HG02571 (cell line): ENCODE results near the gene OTOG.

Source experiments
- ATAC-seq: cut with Tn5 transposase; IDR thresholded peaks from one replicate; pipeline ENCODE4 v1.9.1; 2021; ENCODE audit warnings: mild to moderate bottlenecking, moderate library complexity; ENCODE audit not compliant: unreplicated experiment

Gene OTOG, protein sequence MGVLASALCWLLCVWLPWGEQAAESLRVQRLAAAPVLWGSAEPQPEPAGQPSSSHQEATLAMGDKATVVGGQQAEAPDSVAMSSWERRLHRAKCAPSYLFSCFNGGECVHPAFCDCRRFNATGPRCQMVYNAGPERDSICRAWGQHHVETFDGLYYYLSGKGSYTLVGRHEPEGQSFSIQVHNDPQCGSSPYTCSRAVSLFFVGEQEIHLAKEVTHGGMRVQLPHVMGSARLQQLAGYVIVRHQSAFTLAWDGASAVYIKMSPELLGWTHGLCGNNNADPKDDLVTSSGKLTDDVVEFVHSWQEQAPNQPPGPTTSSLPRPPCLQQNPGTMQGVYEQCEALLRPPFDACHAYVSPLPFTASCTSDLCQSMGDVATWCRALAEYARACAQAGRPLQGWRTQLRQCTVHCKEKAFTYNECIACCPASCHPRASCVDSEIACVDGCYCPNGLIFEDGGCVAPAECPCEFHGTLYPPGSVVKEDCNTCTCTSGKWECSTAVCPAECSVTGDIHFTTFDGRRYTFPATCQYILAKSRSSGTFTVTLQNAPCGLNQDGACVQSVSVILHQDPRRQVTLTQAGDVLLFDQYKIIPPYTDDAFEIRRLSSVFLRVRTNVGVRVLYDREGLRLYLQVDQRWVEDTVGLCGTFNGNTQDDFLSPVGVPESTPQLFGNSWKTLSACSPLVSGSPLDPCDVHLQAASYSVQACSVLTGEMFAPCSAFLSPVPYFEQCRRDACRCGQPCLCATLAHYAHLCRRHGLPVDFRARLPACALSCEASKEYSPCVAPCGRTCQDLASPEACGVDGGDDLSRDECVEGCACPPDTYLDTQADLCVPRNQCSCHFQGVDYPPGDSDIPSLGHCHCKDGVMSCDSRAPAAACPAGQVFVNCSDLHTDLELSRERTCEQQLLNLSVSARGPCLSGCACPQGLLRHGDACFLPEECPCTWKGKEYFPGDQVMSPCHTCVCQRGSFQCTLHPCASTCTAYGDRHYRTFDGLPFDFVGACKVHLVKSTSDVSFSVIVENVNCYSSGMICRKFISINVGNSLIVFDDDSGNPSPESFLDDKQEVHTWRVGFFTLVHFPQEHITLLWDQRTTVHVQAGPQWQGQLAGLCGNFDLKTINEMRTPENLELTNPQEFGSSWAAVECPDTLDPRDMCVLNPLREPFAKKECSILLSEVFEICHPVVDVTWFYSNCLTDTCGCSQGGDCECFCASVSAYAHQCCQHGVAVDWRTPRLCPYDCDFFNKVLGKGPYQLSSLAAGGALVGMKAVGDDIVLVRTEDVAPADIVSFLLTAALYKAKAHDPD (N-terminal part only)

GRCh38 chr11:17547051-17547577 lies at the start of gene OTOG:
Gene OTOG (plus strand): TSS chr11:17547259. CDS start chr11:17547373, 114 bp downstream.
- no peak for ATAC-seq

DNA sequence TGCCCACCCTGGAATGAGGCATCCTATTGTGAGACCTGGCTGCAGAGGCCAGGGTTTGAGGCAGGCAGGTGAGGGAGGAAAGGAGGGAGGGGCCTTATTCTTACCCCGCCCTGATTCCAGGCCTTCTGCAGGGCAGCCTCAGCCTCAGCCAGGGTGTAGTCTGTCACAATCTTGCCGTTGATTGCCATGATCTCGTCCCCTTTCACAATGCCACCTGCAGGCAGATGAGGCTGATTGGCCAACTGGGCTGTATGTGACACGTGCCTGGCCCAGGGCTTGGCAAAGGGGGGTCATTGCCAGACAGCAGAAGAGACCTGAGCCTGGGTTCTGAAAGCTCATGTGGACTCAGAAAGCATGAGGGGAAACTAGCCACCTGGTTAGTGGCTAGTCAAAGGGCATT lies 49.0 kb upstream of the OTOG start:
- no peak for ATAC-seq

- no peak for ATAC-seq
Observed at GRCh38 chr11:17498475-17498874, 48.6 kb upstream of the OTOG start.

DNA sequence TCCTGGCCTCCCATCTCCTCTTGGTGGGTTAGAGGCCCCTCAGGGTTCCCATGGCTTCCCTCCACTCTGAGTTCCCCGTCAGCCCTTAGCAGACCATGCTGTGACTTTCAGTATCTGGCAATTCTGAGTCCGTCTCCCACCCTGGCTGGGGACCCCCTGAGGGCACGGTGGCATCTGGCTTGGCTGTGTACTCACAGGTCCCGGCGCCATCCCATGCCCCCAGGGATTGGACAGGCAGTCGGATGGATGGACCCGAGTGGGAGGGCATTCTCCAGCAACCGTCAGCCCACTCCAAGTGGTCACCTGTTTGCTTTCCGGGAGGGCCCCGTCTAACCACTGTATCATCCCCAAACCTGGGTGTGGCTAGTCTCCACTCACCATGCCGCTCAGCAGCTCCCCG lies 46.4 kb upstream of the OTOG start:
- ATAC-seq = no peak

DNA sequence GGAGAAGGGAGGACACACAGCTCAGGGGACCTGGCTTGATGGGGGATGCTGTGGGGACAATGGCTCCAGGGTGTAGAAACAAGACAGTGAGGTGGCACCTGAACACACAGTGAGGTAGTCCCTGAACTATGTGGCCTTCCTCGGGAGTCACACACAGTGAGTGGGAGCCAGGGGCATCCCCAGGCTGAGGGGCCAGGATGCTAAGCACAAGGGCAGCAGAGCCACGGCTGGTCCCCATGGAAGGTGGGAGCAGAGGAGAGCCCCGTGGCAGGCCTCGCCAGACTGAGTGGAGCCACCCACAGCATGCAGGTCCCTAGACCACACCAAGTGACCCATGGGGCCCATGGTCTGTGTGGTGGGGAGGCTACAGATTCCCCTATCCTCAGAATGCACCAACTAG lies 44.4 kb upstream of the OTOG start:
- no peak for ATAC-seq

DNA sequence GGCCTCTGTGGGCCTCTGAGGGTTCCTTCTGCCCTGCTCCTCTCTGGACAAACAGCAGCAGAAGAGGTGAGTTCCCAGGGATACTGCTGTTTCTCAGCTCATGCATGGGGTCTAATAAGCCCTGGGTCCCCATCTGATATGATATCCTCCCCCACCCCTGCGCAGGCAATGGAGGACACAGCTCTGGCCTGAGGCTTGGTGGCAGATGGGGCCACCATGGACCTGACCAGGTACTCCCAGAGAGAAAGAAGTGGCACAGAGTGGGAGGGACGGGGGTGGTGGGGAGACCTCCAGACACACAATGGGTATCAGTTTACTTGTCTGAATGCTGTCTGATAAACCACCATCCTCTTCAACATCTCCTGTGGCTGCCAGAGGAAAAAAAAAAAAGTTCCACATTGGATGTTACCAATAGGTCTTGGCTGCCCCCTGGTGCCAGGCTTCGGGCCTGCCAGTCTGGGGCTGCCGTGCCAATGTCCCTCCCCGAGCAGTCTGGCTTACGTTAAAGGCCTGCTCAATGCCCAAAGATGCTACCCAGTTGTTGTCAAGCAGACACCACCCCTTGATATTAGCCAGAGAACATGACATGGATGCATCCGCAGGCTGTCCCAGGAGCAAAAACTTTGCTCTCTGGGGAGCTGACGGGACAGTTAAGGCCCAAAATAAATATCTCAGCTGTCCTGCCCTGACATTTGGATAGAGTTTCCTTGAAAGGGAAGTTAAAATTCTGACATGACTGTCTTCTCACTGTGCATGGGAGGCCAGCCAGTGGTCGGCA lies 42.5 kb upstream of the OTOG start:
- no peak for ATAC-seq

GRCh38 chr11:17505146-17505545 lies 41.9 kb upstream of the OTOG start:
- ATAC-seq = no peak

DNA sequence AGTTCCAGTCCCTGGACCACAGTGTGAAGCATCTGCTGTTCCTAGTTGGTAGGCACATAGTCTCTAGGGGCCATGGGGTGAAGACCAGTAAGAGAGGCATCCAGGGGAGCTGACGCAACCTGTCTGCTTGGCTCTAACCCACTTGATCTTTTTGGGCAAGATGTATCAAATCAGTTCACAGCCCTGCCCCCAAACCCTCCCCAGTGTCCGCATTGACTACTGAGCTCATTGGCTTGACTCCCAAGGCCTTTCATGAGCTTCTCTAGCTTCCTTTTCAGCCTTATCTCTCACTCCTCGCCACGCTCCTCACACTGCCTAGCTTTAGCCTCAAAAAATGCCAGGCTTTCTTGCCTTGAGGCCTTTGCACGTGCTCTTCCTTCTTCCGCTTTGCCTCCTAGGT lies 40.7 kb upstream of the OTOG start:
- no peak for ATAC-seq

DNA sequence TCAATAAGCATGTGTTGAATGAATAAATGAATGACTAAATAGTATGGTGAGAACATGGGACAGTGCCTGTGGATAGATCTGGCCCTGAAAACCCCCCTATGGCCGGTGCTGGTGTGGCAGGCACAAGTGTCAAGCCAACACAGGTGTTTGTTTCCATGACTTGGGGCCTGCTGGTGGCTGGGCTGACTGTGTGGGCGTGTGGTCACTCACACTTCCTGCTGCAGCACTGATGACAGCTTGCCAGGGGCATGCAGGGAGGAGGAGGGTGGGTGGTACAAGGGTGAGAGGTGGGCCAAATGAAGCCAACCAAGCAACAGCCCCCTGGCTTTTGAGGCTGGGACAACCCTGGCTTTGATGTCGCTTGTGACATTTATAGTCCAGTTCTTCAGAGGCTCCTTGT lies 40.1 kb upstream of the OTOG start:
- peak; percentile 68 for ATAC-seq

- no peak for ATAC-seq
Observed at GRCh38 chr11:17507773-17508172, 39.3 kb upstream of the OTOG start.

DNA sequence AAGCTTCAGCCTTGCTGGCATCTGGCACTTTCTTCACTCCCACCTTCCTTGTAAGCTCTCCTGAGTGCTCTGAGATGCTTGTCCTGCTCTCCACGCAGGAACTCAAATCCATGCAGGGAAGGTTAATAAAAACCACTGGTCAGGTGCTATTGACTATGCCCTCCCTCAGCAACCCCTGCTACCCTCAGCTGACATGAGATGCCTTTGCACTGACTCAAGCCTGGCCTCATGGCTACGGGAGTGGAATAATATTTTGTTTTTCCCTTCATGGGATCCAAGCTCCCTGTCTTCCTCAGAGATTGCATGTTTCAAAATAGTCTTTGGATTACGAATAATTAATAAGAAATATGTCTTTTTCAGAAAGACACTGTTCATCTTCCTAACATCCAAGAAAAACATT lies 38.8 kb upstream of the OTOG start:
- no peak for ATAC-seq

DNA sequence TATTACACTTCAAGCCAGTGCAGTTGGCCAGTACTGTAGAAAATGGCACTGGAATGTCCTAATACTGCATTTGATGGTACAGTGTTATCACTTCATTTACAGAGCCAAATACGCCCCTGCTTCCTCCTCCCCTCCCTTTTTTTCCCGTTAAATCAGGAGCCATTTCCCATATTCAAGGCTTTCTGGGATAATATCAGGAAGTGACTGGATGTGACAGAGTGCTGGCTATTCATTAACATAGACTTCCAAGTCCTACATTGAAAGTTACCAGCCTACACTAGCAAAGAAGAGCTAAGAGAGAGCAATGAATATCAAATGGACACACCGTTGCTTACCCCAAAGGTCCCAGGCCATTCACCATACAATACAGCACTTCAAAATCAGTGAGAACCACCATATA lies 38.3 kb upstream of the OTOG start:
- ATAC-seq = no peak

- ATAC-seq = no peak
Observed at GRCh38 chr11:17510507-17511206, 36.4 kb upstream of the OTOG start.

- ATAC-seq = no peak
Observed at GRCh38 chr11:17511571-17511970, 35.5 kb upstream of the OTOG start.

DNA sequence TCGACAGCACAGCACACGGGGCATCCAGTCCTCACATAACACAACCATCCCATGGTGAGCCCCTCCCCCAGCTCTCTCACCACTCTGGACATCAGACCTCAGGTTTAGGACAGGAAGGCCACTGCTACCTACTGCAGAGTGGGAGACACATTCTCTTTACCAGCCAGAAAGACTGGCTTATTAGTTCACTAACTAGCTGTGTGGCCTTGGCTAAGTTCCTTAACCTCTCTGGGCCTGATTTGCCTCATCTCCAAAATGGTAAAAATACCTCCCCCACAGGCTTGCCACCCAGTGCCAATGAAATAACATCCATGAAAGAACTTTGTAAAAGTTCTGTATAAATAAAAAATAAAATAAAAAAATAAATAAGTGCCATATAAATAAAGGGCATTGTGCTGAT lies 35.0 kb upstream of the OTOG start:
- ATAC-seq = no peak

DNA sequence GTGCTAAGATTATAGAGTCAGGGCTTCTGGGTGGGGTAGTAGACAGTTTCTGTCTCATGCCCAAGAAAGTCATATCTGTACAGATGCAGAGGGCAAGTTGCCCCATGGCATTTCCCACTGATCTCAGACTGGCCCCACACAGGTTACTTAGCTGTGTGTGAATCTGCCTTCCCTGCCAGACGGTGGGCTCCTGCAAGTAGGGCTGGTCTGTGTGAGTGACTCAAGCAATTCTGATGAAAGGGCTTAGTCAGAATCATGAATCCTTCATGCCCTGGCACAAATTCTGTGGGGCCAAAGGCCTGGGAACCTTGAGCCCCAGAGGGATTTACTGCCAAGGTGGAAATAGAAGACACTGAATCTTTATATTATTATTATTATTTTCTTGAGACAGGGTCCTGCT lies 33.2 kb upstream of the OTOG start:
- ATAC-seq = no peak

GRCh38 chr11:17514476-17514875 lies 32.6 kb upstream of the OTOG start:
- ATAC-seq = no peak

DNA sequence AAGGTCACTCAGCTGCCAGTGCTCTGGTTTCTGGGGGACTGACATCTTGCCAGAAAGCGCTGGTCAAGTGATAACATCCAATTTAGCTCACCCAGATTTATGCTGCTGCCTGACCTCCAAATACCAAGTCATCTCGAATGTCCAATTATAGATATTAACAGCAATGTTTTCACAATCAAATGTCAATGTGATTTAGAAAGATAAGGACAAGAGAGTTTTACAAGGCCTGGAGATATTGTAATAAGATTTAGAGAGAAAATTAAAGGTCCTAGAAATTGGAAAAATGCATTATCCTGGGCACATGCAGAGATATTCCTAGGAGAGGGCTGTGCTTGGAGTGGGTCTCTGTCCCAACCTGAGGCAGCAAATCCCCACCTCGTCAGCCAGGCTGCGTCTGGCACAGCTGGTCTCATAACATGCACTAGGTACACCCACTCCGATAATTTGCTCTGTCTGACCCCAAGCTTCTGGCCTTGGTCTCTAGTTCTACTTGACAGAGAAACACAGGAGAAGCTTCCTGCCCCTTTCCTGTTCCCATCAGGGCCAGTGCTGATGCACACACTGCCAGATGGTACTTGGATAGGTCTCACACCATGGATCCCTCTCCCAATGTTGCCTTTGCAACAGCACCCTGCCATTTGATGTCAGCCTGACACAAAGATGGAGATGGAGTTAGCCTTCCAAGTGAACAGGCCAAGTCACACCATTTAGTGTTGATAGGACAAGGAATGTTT lies 31.4 kb upstream of the OTOG start:
- no peak for ATAC-seq
